Inflammatory macrophage treated with lipopolysaccharide for 1 hour (primary cell): Measurements from ENCODE around the gene TULP1.
A peak's percentile ranks its signal among the peaks of the same experiment; 100 is the strongest.

ENCODE experiments used
- DNase-seq, 2 donors: peaks; one replicate each; pipeline ENCODE4 v3.0.0-alpha.2; 2020 to 2022

TULP1 gene

GRCh38 chr6:35454391-35455110 is 58.1 kb downstream of the TULP1 start:
- DNase-seq: peak in 1 of 2 donors; percentile 48

GRCh38 chr6:35453236-35453635 is 59.5 kb downstream of the TULP1 start:
- no peak for DNase-seq

- peak; percentile 88 to 99 for DNase-seq
Measured at GRCh38 chr6:35452183-35453090, 60.3 kb downstream of the TULP1 start, which contains the start of gene FANCE. FANCE (plus strand) TSS chr6:35452338; CDS start chr6:35452546, 208 bp downstream.

GRCh38 chr6:35451354-35452182 is 61.1 kb downstream of the TULP1 start:
- no peak for DNase-seq

GRCh38 chr6:35449287-35449881 is 63.3 kb downstream of the TULP1 start:
- peak; percentile 71 to 92 for DNase-seq

GRCh38 chr6:35448191-35448590 is 64.5 kb downstream of the TULP1 start:
- DNase-seq: no peak
